Kidney capillary endothelial cell (primary cell): ENCODE measurements around the gene KIF26B.
A peak's percentile ranks its signal among the peaks of the same experiment; 100 is the strongest.

Source experiments
- DNase-seq: peaks from one replicate; pipeline ENCODE4 v3.0.0-alpha.2; 2018; ENCODE audit warnings: low spot score

The KIF26B gene

GRCh38 chr1:245512980-245513578, 358.3 kb downstream of the KIF26B start:
- DNase-seq, result no peak

- no peak for DNase-seq
Measured at GRCh38 chr1:245516284-245516759, 361.5 kb downstream of the KIF26B start.

GRCh38 chr1:245520611-245521010, 365.8 kb downstream of the KIF26B start:
- DNase-seq, result no peak

GRCh38 chr1:245526141-245526540, 371.4 kb downstream of the KIF26B start:
- no peak for DNase-seq

- DNase-seq, result no peak
Measured at GRCh38 chr1:245528258-245528635, 373.5 kb downstream of the KIF26B start.

- DNase-seq, result no peak
Measured at GRCh38 chr1:245530937-245531336, 376.2 kb downstream of the KIF26B start.

GRCh38 chr1:245537992-245538391, 383.2 kb downstream of the KIF26B start:
- DNase-seq, result no peak

GRCh38 chr1:245538671-245539070, 383.9 kb downstream of the KIF26B start:
- DNase-seq, result no peak

- no peak for DNase-seq
Measured at GRCh38 chr1:245541369-245541768, 386.6 kb downstream of the KIF26B start.

- DNase-seq, result no peak
Measured at GRCh38 chr1:245542365-245542764, 387.6 kb downstream of the KIF26B start.

GRCh38 chr1:245544236-245544635, 389.5 kb downstream of the KIF26B start:
- DNase-seq, result no peak

- DNase-seq, result no peak
Measured at GRCh38 chr1:245546875-245547274, 392.1 kb downstream of the KIF26B start.

GRCh38 chr1:245549996-245550719, 395.4 kb downstream of the KIF26B start:
- peak; percentile 44 for DNase-seq

GRCh38 chr1:245550720-245551043, 395.9 kb downstream of the KIF26B start:
- DNase-seq, result peak; percentile 22

- no peak for DNase-seq
Measured at GRCh38 chr1:245551536-245551935, 396.8 kb downstream of the KIF26B start.

- DNase-seq, result no peak
Measured at GRCh38 chr1:245552331-245552730, 397.5 kb downstream of the KIF26B start.

- DNase-seq, result no peak
Measured at GRCh38 chr1:245556057-245556456, 401.3 kb downstream of the KIF26B start.

GRCh38 chr1:245558069-245558468, 403.3 kb downstream of the KIF26B start:
- no peak for DNase-seq

GRCh38 chr1:245560316-245560859, 405.6 kb downstream of the KIF26B start:
- no peak for DNase-seq

- no peak for DNase-seq
Measured at GRCh38 chr1:245561665-245562234, 407.0 kb downstream of the KIF26B start.

GRCh38 chr1:245566134-245566533, 411.3 kb downstream of the KIF26B start:
- DNase-seq, result no peak

GRCh38 chr1:245566952-245567351, 412.2 kb downstream of the KIF26B start:
- DNase-seq, result peak; percentile 83

GRCh38 chr1:245571815-245572294, 417.1 kb downstream of the KIF26B start:
- DNase-seq, result no peak
